GM18873 (cell line): Measurements from ENCODE around the gene BDNF.
"Not testable (repeated sequence)": the region's sequence is repeated elsewhere in the genome, so short reads cannot be mapped to it uniquely, and the experiment has no call there.

ENCODE experiments used
- ATAC-seq: cut with Tn5 transposase; IDR thresholded peaks from one replicate; pipeline ENCODE4 v1.9.1; 2021; ENCODE audit warnings: mild to moderate bottlenecking, moderate library complexity, moderate number of reproducible peaks; ENCODE audit not compliant: unreplicated experiment, low FRiP score

BDNF gene

DNA sequence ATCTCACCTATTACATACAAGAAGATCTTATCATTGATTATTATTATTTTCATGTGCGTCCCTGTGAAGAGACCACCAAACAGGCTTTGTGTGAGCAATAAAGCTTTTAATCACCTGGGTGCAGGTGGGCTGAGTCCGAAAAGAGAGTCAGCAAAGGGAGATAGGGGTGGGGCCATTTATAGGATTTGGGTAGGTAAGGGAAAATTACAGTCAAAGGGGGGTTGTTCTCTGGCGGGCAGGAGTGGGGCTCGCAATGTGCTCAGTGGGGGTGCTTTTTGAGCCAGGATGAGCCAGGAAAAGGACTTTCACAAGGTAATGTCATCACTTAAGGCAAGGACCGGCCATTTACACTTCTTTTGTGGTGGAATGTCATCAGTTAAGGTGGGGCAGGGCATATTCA is 71.2 kb downstream of the BDNF start:
- not testable (repeated sequence) for ATAC-seq

DNA sequence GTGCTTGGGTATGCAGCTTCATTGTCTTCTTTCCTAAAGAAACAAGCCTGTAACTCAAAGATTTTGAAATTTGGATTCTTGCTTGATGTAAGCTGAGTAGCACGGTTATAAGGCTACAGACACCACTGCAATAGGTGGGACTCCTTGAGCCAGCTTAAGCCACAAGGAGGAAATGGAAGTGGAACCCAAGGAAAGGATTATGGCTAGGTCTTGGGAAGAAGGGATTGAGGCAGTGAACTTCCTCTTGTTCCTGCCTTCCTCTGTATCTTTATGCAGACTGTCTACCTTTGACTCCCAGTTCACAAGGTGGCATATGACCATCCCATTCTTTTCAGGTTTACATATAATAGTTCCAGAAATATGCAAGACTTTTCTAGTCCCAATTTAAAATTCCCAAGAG is 72.3 kb downstream of the BDNF start:
- no peak for ATAC-seq

DNA sequence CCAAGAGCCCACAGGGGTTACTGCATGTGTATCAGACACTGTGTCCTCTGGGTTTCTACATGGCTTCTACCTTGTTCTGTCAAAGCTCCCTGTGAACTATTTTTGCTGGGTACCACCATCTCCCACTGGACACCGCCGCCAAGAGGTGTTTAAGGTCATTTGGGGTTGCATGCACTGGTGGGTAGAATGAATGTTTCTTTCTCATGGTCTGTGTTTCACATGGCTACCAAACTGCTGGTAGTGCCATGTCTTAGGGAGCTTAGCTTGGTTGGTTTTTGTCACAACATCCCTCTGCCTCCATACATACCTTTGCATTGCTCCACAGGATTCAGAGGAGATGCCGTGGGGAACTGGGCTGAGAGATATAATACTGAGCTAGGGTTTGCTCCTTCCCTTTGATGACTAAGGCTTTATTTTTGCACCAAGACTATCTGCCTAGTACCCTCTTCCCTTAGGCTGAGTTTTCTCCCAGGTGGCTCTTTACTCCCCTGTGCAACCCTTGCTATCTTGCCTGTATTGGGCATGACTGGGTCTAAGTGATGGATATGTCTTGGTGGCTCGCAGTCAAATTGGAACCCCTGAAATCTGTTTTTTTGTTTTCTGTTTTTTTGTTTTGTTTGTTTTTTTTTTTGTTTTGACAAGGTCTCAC is 73.2 kb downstream of the BDNF start:
- ATAC-seq = no peak

DNA sequence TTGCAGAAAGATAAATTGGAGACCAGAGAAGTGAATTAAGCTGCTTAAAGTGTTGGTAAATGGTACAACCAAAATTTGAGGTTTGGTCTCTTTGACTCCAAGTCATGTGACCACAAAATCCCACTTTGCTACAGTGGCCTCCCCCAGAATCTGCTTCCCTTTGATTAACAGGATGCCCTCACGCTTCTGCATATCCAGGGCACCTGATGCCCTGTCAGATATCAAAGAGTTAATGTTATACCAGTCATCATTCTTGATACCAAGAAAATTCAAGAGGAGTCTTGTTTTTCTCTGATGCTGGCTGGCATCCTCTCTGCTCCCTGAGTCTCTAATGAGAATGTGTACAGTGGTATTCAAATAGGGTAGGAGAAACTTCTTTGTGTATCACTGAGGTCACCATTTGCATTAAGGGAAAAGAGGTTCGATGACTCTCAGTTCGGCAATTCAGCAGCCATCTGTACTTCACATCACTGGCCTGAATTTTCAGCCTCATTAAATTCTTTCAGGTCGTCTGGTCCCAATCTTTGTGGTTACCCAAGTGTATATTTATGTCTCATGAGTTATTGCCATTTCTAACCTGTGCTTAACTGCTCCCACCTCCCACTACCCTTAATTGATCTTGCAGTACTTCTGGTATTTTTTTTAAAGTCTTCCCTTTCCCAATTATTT is 73.9 kb downstream of the BDNF start:
- no peak for ATAC-seq

- no peak for ATAC-seq
Observed at GRCh38 chr11:27625347-27625912, 74.8 kb downstream of the BDNF start.

DNA sequence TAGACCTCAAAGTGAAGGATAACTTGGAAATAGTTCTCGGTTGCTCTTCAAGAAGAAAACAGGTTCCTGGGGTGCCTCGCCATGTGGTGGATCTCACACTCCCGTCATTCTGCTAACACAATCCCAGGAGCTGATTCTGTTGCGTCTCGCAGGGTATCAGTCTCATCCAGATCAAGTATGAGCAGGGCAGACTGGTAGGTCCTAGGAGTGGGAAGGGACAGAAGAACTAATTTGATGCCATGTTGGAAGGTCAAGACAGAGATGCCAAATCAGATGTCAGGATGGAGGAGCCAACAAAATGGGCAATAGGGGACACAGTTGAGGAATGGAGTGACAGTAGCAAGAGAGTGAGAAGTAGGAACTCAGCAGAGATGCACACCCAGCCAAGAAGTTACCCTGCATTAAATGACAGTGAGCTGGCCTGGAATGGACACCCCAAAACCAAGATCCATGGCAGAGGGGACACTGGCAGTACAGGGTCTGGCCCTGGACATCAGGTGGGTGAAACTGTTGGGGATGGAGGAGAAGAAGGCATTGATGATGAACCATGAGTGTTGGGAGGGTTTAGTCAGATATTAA is 76.2 kb downstream of the BDNF start:
- ATAC-seq = no peak

- no peak for ATAC-seq
Observed at GRCh38 chr11:27622541-27623300, 77.5 kb downstream of the BDNF start.

DNA sequence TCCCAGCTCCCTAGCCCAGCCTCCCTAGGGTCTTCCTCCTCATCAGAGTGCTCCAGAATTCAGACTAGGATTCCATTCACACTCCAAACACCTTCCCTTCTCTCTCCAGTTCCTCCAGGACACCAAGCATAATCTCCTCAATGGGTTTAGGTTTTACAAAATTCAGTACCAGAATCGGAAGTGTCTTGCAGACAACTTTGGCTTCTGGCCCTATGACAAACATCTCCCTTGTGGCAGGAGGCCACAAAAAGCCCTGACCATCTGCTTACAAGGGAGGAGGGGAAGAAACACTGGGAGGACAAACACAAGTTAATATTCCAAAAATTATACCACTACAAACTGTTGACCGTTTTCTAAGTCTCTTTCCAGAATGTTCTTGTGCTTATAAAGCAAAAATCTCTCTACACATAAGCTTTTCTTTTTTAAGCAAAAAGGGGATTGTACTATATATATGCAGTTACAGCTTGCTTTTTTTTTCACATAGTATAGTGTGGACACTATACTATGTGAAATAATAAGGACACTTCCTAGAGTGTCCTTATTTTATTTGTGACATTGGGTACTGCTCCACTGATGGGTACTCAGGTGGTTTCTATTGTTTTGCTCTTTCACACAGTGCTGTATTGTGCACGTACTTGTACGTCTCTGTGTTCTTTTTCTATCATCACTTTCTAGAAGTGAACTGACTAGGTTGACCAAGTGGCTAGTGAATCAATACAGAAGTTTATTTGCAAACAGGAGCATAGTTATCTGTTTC is 78.7 kb downstream of the BDNF start:
- ATAC-seq = no peak

- no peak for ATAC-seq
Observed at GRCh38 chr11:27619763-27620335, 80.4 kb downstream of the BDNF start.

GRCh38 chr11:27619039-27619574 is 81.1 kb downstream of the BDNF start:
- no peak for ATAC-seq

DNA sequence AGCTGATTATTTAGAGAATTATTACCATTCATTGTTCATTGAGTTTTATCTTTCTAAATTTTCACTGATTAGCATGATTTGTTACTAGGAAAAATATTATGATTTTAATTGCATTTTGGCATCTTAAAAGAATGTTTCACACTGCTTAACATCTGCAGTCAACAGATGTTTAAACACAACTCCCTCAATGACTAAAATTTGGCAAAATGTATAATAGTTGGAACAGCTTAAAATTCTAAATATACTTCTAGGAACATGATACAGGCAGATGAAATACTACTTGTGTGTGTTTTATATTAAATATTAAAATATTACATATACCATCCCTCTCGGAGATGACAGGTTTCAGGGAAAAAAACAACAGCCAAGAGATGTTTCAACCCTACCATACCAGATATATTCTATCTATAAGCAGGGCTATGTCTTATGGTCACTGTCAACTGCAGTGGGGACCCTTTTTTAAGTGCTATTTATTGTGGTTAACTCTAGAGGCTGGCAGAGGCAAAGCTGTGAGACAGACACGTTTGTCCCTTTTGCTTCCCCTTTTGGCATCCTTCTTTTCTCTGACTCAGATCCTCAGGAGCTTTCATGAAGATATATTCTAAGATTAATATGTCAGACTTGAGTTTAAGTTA is 81.9 kb downstream of the BDNF start:
- no peak for ATAC-seq

GRCh38 chr11:27616711-27617110 is 83.5 kb downstream of the BDNF start:
- no peak for ATAC-seq

DNA sequence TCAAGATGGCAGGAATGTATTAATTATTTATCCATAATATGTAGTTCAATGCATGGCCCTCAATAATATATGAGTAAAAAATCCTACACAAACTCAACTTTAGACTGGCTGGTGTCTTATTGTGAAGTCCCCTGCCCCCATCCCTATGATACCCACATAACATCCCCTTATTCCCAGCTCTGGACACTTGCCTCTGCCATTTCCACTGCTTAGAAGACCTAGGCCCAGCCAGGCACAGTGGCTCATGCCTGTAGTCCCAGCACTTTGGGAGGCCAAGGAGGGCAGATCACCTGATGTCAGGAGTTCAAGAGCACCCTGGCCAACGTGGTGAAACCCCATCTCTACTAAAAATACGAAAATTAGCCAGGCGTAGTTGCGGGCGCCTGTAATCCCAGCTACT is 84.4 kb downstream of the BDNF start:
- no peak for ATAC-seq

GRCh38 chr11:27614092-27614491 is 86.2 kb downstream of the BDNF start:
- ATAC-seq = no peak

DNA sequence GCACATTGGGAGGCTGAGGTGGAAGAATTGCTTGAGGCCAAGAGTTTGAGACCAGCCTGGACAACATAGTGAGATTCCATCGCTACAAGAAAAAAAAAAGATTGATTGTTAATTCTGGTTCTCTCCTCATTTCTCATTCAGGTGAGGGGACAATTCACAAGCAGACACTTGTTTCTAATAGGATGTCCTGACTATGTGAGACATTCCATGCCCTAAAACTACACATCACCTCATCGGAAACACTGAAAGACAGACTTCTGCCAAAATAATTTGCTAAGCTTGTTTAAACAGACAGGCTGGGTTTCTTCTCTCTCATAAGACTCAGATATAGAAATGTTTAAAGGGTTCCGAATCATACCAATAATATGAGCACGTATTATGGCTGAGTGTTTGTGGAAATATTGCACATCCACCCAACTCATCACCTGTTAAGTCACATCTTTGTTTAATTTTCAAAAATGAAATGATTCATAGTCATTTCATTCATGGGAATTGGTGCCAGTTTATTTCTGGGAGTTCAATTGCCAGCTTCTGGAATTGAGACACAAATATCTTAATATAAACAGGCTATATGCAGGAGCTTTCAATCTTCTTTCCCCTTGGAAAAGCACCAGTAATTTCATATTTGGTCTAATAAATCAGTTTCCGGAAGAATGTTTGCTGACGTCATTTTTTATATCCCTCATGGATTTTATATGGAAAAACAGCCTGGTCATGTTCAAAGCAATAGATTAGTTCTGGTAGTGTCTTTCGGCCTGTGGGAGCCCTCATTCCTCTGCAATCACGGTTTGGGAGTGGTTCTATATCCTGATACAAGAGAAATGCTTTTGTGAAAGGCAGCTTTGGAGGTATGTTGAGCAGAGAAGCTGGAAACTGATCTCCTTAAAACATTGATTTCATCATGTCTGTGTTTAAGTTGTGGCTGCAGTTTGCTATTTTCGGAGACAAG is 87.0 kb downstream of the BDNF start:
- no peak for ATAC-seq

- no peak for ATAC-seq
Observed at GRCh38 chr11:27611947-27612455, 88.3 kb downstream of the BDNF start.

DNA sequence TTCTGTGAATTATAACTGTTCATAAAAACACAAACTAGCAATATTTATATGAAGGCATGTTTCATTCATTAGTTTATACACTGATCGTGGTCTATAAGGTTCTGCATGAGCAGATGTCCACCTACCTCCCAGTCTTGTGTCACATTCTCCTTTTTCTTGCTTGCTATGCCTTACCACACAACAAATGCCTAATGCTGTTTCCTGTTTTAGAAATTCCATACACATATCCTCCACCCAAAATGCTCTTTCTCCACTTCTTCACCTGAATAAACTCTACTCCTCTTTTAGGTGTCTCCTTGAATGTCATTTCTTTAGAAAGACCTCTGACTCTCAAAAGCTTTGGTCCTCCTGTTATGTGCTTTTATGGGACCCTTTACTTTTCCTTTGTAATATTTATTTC is 88.9 kb downstream of the BDNF start:
- ATAC-seq = no peak

DNA sequence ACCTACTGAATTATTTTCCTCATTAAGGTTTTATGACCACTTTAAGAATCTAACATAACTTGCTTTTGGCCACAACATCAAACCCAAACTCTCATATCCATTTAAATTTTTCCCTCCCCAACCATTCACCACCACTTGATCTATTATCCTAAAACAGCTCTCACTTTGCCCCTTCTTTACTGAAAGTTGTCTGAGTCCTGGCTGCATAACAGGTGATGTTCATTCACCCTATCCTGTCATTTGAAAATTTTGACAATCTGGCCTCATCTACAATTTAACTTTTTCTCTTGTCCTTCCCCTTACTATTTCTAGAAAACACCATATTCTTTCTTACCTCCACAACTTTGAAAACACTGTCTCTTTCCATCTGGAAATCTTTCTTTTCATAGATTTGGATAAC is 89.3 kb downstream of the BDNF start:
- ATAC-seq = no peak
